ENCODE measurements around the gene ZMYND10. TPM values are rescaled to one million over a fixed set of nuclear protein-coding genes. Genes with fewer than 3 reads are reported as not detected.

Gene ZMYND10
- total RNA-seq, 1 experiment from 2014 or later = 1.4 TPM

DNA sequence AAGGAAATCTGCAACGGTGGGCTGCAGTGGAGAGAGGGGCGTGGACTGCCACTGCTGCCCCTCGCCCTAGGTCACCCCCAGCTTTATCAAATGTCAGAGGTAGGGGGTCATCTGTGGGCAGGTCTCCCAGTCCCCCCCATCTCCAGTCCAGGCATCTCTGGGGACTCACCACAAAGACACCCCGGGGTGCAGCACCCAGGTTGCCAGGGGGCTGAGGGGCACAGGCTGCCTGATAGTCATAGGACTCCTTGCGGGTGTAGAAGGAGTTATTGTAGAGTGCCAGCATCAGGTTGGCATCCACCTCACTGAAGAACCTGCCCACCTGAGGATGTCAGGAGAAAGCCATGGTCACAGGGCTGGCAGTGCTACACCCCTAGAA, 20.3 kb upstream of the ZMYND10 start:
- no peak overlapping the region for H2AK5ac ChIP-seq (ENCODE audit: insufficient read length, low read length)
- Mint-ChIP-seq H3K4me3 (peak overlapping the region; percentile 68 to 85), H3K36me3 (ENCODE audit: insufficient read depth in 1 of 3, low read depth in 3 of 3) (no peaks in the 10 kb centered on the region), H3K27ac (no peak overlapping the region), H3K27me3 (ENCODE audit: low read depth) (peaks cover 17% of the 10 kb centered on the region), H3K4me1 (peaks cover 9 to 14% of the 10 kb centered on the region in 2 experiments), H3K9me3 (no peaks in the 10 kb centered on the region; a peak in 1 of 5 replicates)
- H3T11ph ChIP-seq (ENCODE audit: low read length) = no peak overlapping the region
- TF ChIP-seq, protein P1, sequence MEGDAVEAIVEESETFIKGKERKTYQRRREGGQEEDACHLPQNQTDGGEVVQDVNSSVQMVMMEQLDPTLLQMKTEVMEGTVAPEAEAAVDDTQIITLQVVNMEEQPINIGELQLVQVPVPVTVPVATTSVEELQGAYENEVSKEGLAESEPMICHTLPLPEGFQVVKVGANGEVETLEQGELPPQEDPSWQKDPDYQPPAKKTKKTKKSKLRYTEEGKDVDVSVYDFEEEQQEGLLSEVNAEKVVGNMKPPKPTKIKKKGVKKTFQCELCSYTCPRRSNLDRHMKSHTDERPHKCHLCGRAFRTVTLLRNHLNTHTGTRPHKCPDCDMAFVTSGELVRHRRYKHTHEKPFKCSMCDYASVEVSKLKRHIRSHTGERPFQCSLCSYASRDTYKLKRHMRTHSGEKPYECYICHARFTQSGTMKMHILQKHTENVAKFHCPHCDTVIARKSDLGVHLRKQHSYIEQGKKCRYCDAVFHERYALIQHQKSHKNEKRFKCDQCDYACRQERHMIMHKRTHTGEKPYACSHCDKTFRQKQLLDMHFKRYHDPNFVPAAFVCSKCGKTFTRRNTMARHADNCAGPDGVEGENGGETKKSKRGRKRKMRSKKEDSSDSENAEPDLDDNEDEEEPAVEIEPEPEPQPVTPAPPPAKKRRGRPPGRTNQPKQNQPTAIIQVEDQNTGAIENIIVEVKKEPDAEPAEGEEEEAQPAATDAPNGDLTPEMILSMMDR (conservative IDR thresholded peaks at IDR 0.05) = no peak
- no peak overlapping the region for H3K18ac ChIP-seq (ENCODE audit: insufficient read length, low read depth, low read length)
- no peaks in the 10 kb centered on the region for H3K9me3 ChIP-seq (ENCODE audit: control insufficient read depth, low read depth, low read length)
- no peaks in the 10 kb centered on the region for H3K4me1 ChIP-seq (ENCODE audit: insufficient read depth, low read length)
- H3K27me3 ChIP-seq (ENCODE audit: insufficient read depth, low read length) = no peaks in the 10 kb centered on the region
- H3K27ac ChIP-seq (ENCODE audit: insufficient read length, low read depth, low read length) = no peak overlapping the region
- H2AFZ ChIP-seq (ENCODE audit: low read length) = no peak overlapping the region
- H3K4me2 ChIP-seq (ENCODE audit: insufficient read depth, insufficient read length, low read length) = peak overlapping the region; percentile 63
- no peak overlapping the region for H4K5ac ChIP-seq (ENCODE audit: insufficient read length, low read depth, low read length)
- no peak overlapping the region for H3K23ac ChIP-seq (ENCODE audit: insufficient read length, low read depth, low read length)
- no peak overlapping the region for H3K56ac ChIP-seq (ENCODE audit: insufficient read length, low read depth, low read length)
- no peak overlapping the region for H4K91ac ChIP-seq (ENCODE audit: insufficient read length, low read depth, low read length)
- H3K4ac ChIP-seq (ENCODE audit: low read depth, low read length) = no peak overlapping the region
- H2BK120ac ChIP-seq (ENCODE audit: low read depth, low read length, poor library complexity, severe bottlenecking) = no peak overlapping the region
- DNase-seq = no peak
- H4K20me1 ChIP-seq (ENCODE audit: control insufficient read depth, insufficient read depth, insufficient read length) = no peaks in the 10 kb centered on the region
- H2BK20ac ChIP-seq (ENCODE audit: low read depth, low read length, poor library complexity, severe bottlenecking) = no peak overlapping the region
- no peak overlapping the region for H2BK15ac ChIP-seq (ENCODE audit: low read depth, low read length)
- no peaks in the 10 kb centered on the region for H3K79me2 ChIP-seq (ENCODE audit: insufficient read depth, low read length)
- H3K79me1 ChIP-seq (ENCODE audit: insufficient read depth, low read depth, low read length, poor library complexity, severe bottlenecking) = no peaks in the 10 kb centered on the region
- H2BK5ac ChIP-seq (ENCODE audit: insufficient read length, low read length) = no peak overlapping the region
- H3K14ac ChIP-seq (ENCODE audit: insufficient read depth, low read length) = no peak overlapping the region
- H3K23me2 ChIP-seq (ENCODE audit: insufficient read length, low read depth, low read length, poor library complexity, severe bottlenecking) = peaks cover 10% of the 10 kb centered on the region
- WGBS (ENCODE audit: extremely low coverage, insufficient read length, low lambda C conversion rate) = no CpG with 5 or more reads among the region's 5 CpGs
- H3K9ac ChIP-seq (ENCODE audit: extremely low read depth, insufficient read length, low read length) = no peak overlapping the region
- H2BK12ac ChIP-seq (ENCODE audit: insufficient read length, low read depth, low read length) = no peak overlapping the region
- no peak overlapping the region for H4K8ac ChIP-seq (replicated peaks; ENCODE audit: insufficient read length, low read depth, low read length)
